Activated CD8-positive, alpha-beta T cell treated with anti-CD3 and anti-CD28 coated beads, Interleukin-2, amount 10 ng/mL, durations not matched to agents 7 days and 5 days (primary cell): ENCODE measurements around the gene UFD1. TPM values are rescaled to one million over a fixed set of nuclear protein-coding genes. Genes with fewer than 3 reads are reported as not detected.

Experiments
- ATAC-seq: fragments of 150-1000 bp; cut with Tn5 transposase; one replicate; pipeline ENCODE4 v1.10.0; 2021; ENCODE audit warnings: moderate library complexity
- CTCF ChIA-PET: fragments of 350-600 bp; sonication (Branson Sonifier 250); formaldehyde crosslinking; loops from one replicate; lab custom pipeline; 2021; ENCODE audit warnings: antibody characterized with exemption; lab: Charles Lee
- POLR2A ChIA-PET: fragments of 350-600 bp; sonication (Branson Sonifier 250); formaldehyde crosslinking; loops from one replicate; lab custom pipeline; 2021; ENCODE audit warnings: antibody characterized with exemption; lab: Charles Lee
- DNase-seq: peaks from one replicate; pipeline ENCODE4 v3.0.0-alpha.2; 2020
- H3K27ac Mint-ChIP-seq: one replicate; pipeline ENCODE4 v1.8.0; 2021; ENCODE audit warnings: mild to moderate bottlenecking, mixed read lengths
- H3K27me3 Mint-ChIP-seq: one replicate; pipeline ENCODE4 v1.8.0; 2021; ENCODE audit warnings: low read depth, mixed read lengths
- H3K36me3 Mint-ChIP-seq: one replicate; pipeline ENCODE4 v1.8.0; 2021; ENCODE audit warnings: low read depth, mixed read lengths
- H3K4me1 Mint-ChIP-seq: one replicate; pipeline ENCODE4 v1.8.0; 2021; ENCODE audit warnings: low read depth, mixed read lengths
- H3K4me3 Mint-ChIP-seq: one replicate; pipeline ENCODE4 v1.8.0; 2021; ENCODE audit warnings: mild to moderate bottlenecking, mixed read lengths
- H3K9me3 Mint-ChIP-seq: one replicate; pipeline ENCODE4 v1.8.0; 2022; ENCODE audit warnings: mixed read lengths; ENCODE audit not compliant: insufficient read depth
- total RNA-seq, 2 experiments: library from RNA; stranded (reverse); gene quantifications; one replicate each; pipeline ENCODE4 v1.2.3, GENCODE V29; 2021

Gene UFD1
- total RNA-seq, 2 experiments from 2014 or later = 94.3 to 97.2 TPM

DNA sequence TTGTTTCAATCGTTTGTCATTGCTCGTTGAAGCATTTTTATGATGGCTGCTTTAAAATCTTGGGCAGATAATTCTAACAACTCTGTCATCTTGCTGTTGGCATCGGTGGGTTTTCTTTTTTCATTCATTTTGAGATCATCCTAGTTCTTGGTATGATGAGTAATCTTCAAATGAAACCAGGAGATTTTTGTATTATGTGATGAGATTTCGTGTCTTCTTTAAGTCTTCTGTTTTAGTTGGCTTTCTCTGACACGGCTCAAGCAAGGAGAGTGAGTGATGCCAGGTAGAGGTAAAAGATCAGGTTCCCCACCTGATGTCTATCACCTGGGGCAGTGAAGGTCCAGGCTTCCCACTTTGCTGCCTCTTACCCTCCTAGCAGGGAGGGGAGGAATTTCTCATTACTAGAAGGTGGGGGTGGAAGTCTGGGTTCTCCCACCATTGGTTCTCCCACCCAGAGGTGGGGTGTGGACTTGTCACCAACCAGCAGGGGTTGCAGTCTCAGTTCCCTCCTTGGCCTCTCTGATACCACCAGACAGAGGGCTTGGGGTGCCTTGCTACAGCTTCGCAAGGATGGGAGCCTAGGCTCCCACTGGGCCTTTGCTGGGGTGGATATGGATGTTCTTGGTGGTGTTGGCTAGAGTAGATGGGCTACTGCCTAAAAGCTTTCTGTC, 13.6 kb upstream of the UFD1 start:
- Mint-ChIP-seq H3K4me1 (peaks cover 9% of the 10 kb centered on the region), H3K4me3 (no peak overlapping the region), H3K27me3 (no peaks in the 10 kb centered on the region), H3K36me3 (peaks cover 54% of the 10 kb centered on the region), H3K27ac (no peak overlapping the region), H3K9me3 (no peaks in the 10 kb centered on the region)
- ChIA-PET CTCF (interaction anchor here (1.4 kb wide), 1 partner anchor 138 kb away, joined by 6 read pairs; no protein-coding TSS in a partner anchor), POLR2A (no interaction called here)
- ATAC-seq (no peak), DNase-seq (no peak)

DNA sequence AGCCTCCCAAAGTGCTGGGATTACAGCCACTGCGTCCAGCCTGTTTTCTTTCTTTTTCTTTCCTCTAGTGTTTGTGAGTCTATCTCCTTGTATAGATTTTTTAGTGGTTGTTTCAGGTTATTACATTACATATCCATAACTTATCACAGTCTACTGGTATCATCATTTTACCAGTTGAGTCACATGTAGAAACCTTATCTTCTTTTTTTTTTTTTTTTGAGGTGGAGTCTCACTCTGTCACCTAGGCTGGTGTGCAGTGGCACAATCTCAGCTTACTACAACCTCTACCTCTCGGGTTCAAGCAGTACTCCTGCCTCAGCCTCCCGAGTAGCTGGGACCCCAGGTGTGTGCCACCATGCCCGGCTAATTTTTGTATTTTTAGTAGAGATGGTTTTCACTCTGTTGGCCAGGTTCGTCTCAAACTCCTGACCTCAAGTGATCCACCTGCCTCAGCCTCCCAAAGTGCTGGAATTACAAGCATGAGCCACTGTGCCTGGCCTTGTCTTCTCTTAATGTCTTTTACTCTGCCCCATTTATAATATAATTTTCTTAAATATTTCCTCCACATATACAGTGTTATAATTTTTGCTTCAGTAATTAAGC, 11.7 kb upstream of the UFD1 start:
- CTCF ChIA-PET = interaction anchor here (1.1 to 1.8 kb wide), 2 partner anchors 139 to 142 kb away, joined by 3 to 9 read pairs; no protein-coding TSS in a partner anchor
- Mint-ChIP-seq H3K4me3 (no peak overlapping the region), H3K27ac (no peak overlapping the region), H3K4me1 (peaks cover 9% of the 10 kb centered on the region), H3K27me3 (no peaks in the 10 kb centered on the region), H3K36me3 (peaks cover 47% of the 10 kb centered on the region), H3K9me3 (no peaks in the 10 kb centered on the region)
- ATAC-seq (no peak), DNase-seq (no peak)
- POLR2A ChIA-PET = no interaction called here

DNA sequence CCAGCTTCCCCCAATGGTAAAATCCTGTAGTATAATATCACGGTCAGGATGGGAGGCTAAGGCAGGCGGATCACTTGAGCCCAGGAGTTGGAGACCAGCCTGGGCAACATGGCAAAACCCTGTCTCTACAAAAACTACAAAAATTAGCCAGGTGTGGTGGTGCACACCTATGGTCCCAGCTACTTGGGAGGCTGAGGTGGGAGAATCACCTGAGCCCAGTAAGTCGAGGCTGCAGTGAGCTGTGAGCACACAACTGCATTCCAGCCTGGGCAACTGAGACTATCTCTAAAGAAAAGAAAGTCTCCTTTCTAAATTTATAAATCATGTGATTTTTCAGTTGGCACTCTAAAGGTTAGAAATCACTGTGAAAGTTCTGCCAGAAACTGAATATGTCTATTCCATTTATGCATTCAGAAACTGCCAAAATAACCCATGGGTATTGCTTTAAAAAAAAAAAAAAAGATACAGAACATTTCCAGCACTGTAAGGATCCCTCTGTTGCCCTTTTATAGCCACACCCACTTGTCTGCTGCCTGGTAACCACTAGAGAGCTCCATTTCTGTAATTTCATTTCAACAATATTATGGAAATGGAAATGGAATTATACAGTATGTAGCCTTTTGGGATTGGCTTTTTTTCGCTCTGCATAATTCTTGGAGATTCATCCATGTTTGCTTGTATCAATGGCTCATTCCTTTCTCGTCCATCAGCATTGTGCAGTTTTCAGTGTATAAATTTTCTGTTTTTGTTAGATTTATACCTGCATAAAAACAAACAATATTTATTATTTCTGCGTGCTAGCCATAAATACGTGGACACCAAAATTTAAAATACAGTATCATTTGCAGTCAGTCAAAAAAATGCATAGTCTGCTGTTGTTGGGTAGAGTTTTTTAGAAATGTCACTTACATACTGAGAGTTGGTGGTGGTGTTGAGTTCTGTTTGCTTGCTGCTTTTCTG, 10.2 kb upstream of the UFD1 start:
- no peaks in the 10 kb centered on the region for H3K27me3 Mint-ChIP-seq
- DNase-seq (no peak), ATAC-seq (no peak)
- no peaks in the 10 kb centered on the region for H3K9me3 Mint-ChIP-seq
- ChIA-PET CTCF (interaction anchor here (1.1 to 1.8 kb wide), 2 partner anchors 9 to 141 kb away, joined by 5 to 9 read pairs; partner anchors contain the start of gene CDC45), POLR2A (interaction anchor here (1.1 kb wide), 1 partner anchor 9 kb away, joined by 5 read pairs; the partner anchor contains the start of gene CDC45)
- no peak overlapping the region for H3K4me3 Mint-ChIP-seq
- peaks cover 54% of the 10 kb centered on the region for H3K36me3 Mint-ChIP-seq
- no peak overlapping the region for H3K27ac Mint-ChIP-seq
- peaks cover 11% of the 10 kb centered on the region for H3K4me1 Mint-ChIP-seq

DNA sequence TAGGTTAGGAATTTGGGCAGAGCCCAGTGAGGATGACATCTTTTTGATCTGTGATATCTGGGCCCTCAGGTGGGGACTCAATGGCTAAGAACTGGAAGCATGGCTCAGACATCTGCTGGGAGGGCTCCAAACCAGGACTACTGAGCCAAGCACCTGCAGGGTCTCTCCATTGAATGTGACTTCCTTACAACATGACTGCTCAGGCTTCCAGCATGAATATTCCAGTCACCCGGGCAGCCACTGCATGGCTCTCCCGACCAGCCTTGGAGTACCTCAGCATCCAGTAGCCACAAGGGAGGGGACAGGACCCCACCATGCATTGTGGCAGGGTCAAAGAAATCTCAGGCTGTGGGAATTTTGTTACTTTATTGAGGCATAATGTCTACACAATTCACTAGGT, 9.3 kb upstream of the UFD1 start:
- no peak overlapping the region for H3K27ac Mint-ChIP-seq
- ATAC-seq = no peak
- no peak overlapping the region for H3K4me3 Mint-ChIP-seq
- H3K9me3 Mint-ChIP-seq = no peaks in the 10 kb centered on the region
- H3K27me3 Mint-ChIP-seq = no peaks in the 10 kb centered on the region
- H3K36me3 Mint-ChIP-seq = peaks cover 56% of the 10 kb centered on the region
- no peak for DNase-seq
- POLR2A ChIA-PET = no interaction called here
- CTCF ChIA-PET = no interaction called here
- H3K4me1 Mint-ChIP-seq = peaks cover 11% of the 10 kb centered on the region

DNA sequence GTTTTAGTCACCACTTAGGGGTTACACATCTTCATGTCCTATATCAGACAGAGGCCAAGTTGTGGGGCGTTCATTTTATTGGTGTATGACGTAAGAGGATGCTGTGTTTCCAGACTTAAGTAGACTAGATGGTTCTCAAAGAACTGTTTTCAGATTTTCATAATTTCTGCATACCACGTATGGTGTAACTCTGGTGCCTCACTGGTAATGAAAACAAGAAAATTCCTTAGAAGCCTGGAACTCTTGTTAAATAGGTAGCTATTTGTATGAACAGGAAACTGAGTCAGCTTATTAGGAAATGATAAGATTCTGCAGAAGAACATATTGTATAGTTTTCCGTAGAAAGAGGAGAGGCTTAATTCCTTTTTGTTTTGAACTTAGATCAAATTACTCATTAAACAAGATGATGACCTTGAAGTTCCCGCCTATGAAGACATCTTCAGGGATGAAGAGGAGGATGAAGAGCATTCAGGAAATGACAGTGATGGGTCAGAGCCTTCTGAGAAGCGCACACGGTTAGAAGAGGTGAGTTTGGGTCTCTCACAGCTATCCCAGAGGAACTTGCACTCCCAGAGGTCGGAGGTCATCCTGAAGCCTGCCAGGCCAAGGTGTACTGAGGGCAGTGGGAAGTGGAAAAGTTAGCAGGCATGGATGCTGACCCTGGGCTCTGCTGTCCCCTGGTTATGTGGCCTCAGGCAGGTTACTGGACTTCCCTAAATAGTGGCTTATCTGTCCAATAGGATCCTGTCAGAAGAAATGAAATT, 4.7 kb upstream of the UFD1 start:
- ChIA-PET POLR2A (no interaction called here), CTCF (no interaction called here)
- Mint-ChIP-seq H3K36me3 (peaks cover 51% of the 10 kb centered on the region), H3K9me3 (no peaks in the 10 kb centered on the region), H3K4me3 (no peak overlapping the region), H3K4me1 (peaks cover 14% of the 10 kb centered on the region), H3K27ac (peak overlapping the region; percentile 65), H3K27me3 (no peaks in the 10 kb centered on the region)
- no peak for ATAC-seq
- no peak for DNase-seq

DNA sequence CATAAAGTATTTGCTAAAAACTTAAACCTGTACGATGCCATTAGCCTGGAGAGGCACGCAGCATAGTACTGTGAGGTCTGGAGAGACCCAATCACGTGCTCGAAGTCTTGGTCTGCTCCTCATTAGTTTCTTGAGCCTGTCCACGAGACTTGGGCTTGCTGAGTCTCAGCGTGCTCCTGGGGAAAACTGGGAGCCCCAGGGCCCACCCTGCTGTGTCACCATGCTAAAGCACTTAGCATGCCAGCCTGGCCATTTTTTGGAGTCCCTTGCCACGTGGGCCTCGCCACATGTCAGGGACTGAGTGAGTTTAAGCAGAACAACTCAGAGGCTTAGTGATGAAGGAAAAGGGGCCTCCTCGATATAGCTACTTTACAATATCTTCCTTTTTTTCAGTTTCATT, 3.3 kb upstream of the UFD1 start:
- Mint-ChIP-seq H3K27ac (no peak overlapping the region), H3K4me3 (no peak overlapping the region), H3K36me3 (peaks cover 41% of the 10 kb centered on the region), H3K9me3 (no peaks in the 10 kb centered on the region), H3K27me3 (no peaks in the 10 kb centered on the region), H3K4me1 (peaks cover 21% of the 10 kb centered on the region)
- CTCF ChIA-PET = no interaction called here
- no peak for ATAC-seq
- POLR2A ChIA-PET = no interaction called here
- no peak for DNase-seq

DNA sequence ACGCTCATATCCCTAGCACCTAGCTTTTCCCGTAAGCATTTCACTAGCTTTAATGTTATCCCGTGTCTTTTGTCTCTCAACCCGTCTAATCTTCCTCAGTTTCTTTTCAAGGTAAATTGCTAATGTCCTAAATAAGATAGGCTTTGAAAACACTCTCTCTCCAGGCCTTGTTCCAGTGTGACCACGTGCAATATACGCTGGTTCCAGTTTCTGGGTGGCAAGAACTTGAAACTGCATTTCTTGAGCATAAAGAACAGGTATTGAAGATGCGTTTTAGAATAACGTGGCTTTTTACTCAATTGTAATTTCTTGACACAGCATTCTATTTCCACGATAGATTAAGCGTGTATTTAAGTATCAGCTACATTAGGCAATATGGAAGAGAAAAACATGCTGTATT, 1.8 kb upstream of the UFD1 start:
- H3K36me3 Mint-ChIP-seq = peaks cover 39% of the 10 kb centered on the region
- H3K4me3 Mint-ChIP-seq = peak overlapping the region; percentile 99
- peaks cover 27% of the 10 kb centered on the region for H3K4me1 Mint-ChIP-seq
- H3K27me3 Mint-ChIP-seq = no peaks in the 10 kb centered on the region
- ChIA-PET CTCF (interaction anchor here (1.8 to 2.4 kb wide), 2 partner anchors 8 to 149 kb away, joined by 5 to 15 read pairs; no protein-coding TSS in a partner anchor), POLR2A (interaction anchor here (0.6 to 3.5 kb wide), 5 partner anchors 9 to 149 kb away, joined by 3 to 20 read pairs (median 5); partner anchors contain the start of genes HIRA and MRPL40)
- ATAC-seq (no peak), DNase-seq (no peak)
- H3K27ac Mint-ChIP-seq = no peak overlapping the region
- H3K9me3 Mint-ChIP-seq = no peaks in the 10 kb centered on the region

DNA sequence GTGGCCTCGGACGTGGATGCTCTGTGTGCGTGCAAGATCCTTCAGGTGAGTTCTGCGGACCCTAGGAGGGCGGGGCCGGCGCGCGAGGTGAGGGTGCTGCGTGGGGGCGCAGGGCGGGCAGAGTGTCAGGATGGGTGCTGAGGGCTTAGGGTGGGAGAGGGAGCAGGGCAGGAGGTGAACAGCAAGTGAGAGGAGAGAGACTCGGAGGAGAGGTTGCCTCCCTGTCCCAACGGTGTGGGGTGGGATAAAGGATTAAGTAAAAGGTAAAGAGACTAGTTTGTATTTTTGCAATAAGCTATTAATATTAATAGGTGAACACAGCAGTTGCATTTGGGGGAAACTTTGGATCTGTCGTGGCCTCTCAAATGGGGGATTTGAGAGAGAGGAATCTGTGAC, 1.2 kb upstream of the UFD1 start:
- Mint-ChIP-seq H3K4me1 (peaks cover 31% of the 10 kb centered on the region), H3K36me3 (peaks cover 41% of the 10 kb centered on the region), H3K9me3 (no peaks in the 10 kb centered on the region), H3K4me3 (peak overlapping the region; percentile 99), H3K27ac (peak overlapping the region; percentile 98), H3K27me3 (no peaks in the 10 kb centered on the region)
- ChIA-PET CTCF (interaction anchor here (1.0 to 2.4 kb wide), 5 partner anchors 9 to 301 kb away, joined by 3 to 15 read pairs (median 5); partner anchors contain the start of gene SLC25A1), POLR2A (interaction anchor here (0.6 to 3.5 kb wide), 15 partner anchors 10 to 1330 kb away, joined by 3 to 20 read pairs (median 4); partner anchors contain the start of genes C22orf39, ESS2, HIRA and MRPL40)
- ATAC-seq (no peak), DNase-seq (no peak)

DNA sequence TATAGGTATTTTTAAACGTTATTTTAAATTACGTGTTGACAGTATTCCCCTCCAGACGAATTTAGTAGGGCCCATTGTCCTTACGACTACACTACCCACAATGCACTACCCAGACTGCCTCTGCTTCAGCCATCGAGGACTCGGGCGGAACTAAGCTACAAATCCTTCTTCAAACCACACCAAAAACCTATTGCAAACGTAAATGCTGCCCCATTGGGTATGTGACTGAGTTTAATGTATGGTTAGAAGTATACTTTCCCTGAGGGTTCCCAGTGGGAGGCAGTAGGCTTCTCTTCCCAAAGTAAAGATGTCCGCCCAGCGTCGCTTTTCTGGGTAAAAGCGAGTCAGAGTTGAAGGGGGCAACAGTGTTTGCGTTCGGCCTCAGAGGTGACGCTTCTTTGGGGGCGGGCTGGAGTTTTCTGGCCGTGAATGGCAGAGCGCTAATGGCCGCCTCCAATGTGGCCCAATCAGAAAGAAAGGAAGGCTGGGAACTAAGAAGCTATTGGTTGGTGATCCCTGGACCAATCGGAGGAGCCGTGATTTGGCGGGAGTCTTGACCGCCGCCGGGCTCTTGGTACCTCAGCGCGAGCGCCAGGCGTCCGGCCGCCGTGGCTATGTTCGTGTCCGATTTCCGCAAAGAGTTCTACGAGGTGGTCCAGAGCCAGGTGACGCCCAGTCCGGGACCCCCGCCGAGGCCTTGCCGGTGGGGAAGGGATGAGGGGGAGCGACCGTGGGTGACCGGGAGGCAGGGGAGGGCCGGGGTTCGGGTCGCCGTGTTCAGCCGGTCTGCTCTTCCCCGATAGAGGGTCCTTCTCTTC, 571 bp upstream of the UFD1 start, which contains the start of gene CDC45:
Gene CDC45, plus strand, starts transcription at position 566 of the 818 bp plus-strand sequence. Its CDS starts 49 bp downstream, at position 615.
- Mint-ChIP-seq H3K4me3 (peak within 1 kb of the TSS; percentile 99), H3K4me1 (peaks cover 30% of the 10 kb centered on the region), H3K36me3 (peaks cover 35% of the 10 kb centered on the region), H3K27ac (peak within 1 kb of the TSS; percentile 98), H3K9me3 (no peaks in the 10 kb centered on the region), H3K27me3 (no peaks in the 10 kb centered on the region)
- DNase-seq = peak; percentile 98
- peak; percentile 94 for ATAC-seq
- CTCF ChIA-PET = interaction anchor here (1.0 to 2.4 kb wide), 6 partner anchors 10 to 300 kb away, joined by 3 to 15 read pairs (median 4); partner anchors contain the start of gene SLC25A1
- POLR2A ChIA-PET = interaction anchor here (0.5 to 3.5 kb wide), 18 partner anchors 10 to 1330 kb away, joined by 3 to 20 read pairs (median 4); partner anchors contain the start of genes C22orf39, DGCR2, ESS2 and HIRA
